ENCODE measurements around the gene BPI.
"Not testable (repeated sequence)": the region's sequence is repeated elsewhere in the genome, so short reads cannot be mapped to it uniquely, and the experiment has no call there.

Gene BPI

GRCh38 chr20:38373898-38374297 lies 69.9 kb downstream of the BPI start:
- Histone ChIP-seq H3K27ac (ENCODE audit: low read length) (no peak overlapping the region), H3K9me3 (ENCODE audit: insufficient read depth, low read length) (no peaks in the 10 kb centered on the region), H3K4me1 (ENCODE audit: low read length) (no peaks in the 10 kb centered on the region), H3K9ac (ENCODE audit: low read length) (no peak overlapping the region), H3K79me2 (ENCODE audit: low read length) (no peaks in the 10 kb centered on the region), H2AFZ (ENCODE audit: low read depth, low read length) (no peak overlapping the region), H3K36me3 (replicated peaks; ENCODE audit: low read depth, low read length) (no peaks in the 10 kb centered on the region), H3K4me3 (ENCODE audit: low read length) (no peak overlapping the region), H4K20me1 (ENCODE audit: insufficient read depth, low read length) (no peaks in the 10 kb centered on the region), H3K4me2 (ENCODE audit: low read length) (no peak overlapping the region), H3K27me3 (ENCODE audit: low read depth, low read length) (peaks cover 8% of the 10 kb centered on the region)
- TF ChIP-seq CTCF (IDR thresholded peaks at IDR 0.05; ENCODE audit: low read depth, low read length) (no peak), EZH2phosphoT487 (IDR thresholded peaks at IDR 0.05; ENCODE audit: low read depth) (no peak)

GRCh38 chr20:38377039-38377685 lies 73.2 kb downstream of the BPI start:
- Histone ChIP-seq H3K27me3 (ENCODE audit: low read depth, low read length) (peaks cover 14% of the 10 kb centered on the region), H3K4me1 (ENCODE audit: low read length) (no peaks in the 10 kb centered on the region), H3K27ac (ENCODE audit: low read length) (no peak overlapping the region), H3K4me2 (ENCODE audit: low read length) (no peak overlapping the region), H3K4me3 (ENCODE audit: low read length) (no peak overlapping the region), H2AFZ (ENCODE audit: low read depth, low read length) (no peak overlapping the region), H3K36me3 (replicated peaks; ENCODE audit: low read depth, low read length) (no peaks in the 10 kb centered on the region), H3K9me3 (ENCODE audit: insufficient read depth, low read length) (no peaks in the 10 kb centered on the region), H4K20me1 (ENCODE audit: insufficient read depth, low read length) (no peaks in the 10 kb centered on the region), H3K79me2 (ENCODE audit: low read length) (no peaks in the 10 kb centered on the region), H3K9ac (ENCODE audit: low read length) (no peak overlapping the region)
- TF ChIP-seq CTCF (IDR thresholded peaks at IDR 0.05; ENCODE audit: low read depth, low read length): no peak

- H3K79me2 ChIP-seq (ENCODE audit: low read length); H3K9me3 ChIP-seq (ENCODE audit: insufficient read depth, low read length); H3K4me3 ChIP-seq (ENCODE audit: low read length); H3K4me2 ChIP-seq (ENCODE audit: low read length); H3K36me3 ChIP-seq (replicated peaks; ENCODE audit: low read depth, low read length); H4K20me1 ChIP-seq (ENCODE audit: insufficient read depth, low read length); H3K9ac ChIP-seq (ENCODE audit: low read length); H2AFZ ChIP-seq (ENCODE audit: low read depth, low read length); H3K27ac ChIP-seq (ENCODE audit: low read length); H3K4me1 ChIP-seq (ENCODE audit: low read length): not testable (repeated sequence)
- H3K27me3 ChIP-seq (ENCODE audit: low read depth, low read length): peaks cover 13% of the 10 kb centered on the region
Measured at GRCh38 chr20:38377838-38378237, 73.9 kb downstream of the BPI start.

- TF ChIP-seq CTCF (IDR thresholded peaks at IDR 0.05; ENCODE audit: low read depth, low read length) (no peak), EZH2phosphoT487 (IDR thresholded peaks at IDR 0.05; ENCODE audit: low read depth) (no peak)
- Histone ChIP-seq H3K4me1 (ENCODE audit: low read length) (peaks cover 7% of the 10 kb centered on the region; the same call in 1 of the 2 replicates), H3K27ac (ENCODE audit: low read length) (no peak overlapping the region)
Measured at GRCh38 chr20:38383147-38383546, 79.2 kb downstream of the BPI start.

More at GRCh38 chr20:38383147-38383546, 79.2 kb downstream of the BPI start:
- H3K36me3 ChIP-seq (replicated peaks; ENCODE audit: low read depth, low read length): no peaks in the 10 kb centered on the region
- no peak overlapping the region for H3K4me3 ChIP-seq (ENCODE audit: low read length)
- 0 out of 2 replicates have a peak, but pooled peaks cover 5% of the 10 kb centered on the region for H3K27me3 ChIP-seq (ENCODE audit: low read depth, low read length)
- H4K20me1 ChIP-seq (ENCODE audit: insufficient read depth, low read length): no peaks in the 10 kb centered on the region
- no peak overlapping the region for H3K9ac ChIP-seq (ENCODE audit: low read length)
- no peak overlapping the region for H2AFZ ChIP-seq (ENCODE audit: low read depth, low read length)
- H3K79me2 ChIP-seq (ENCODE audit: low read length): no peaks in the 10 kb centered on the region
- no peak overlapping the region for H3K4me2 ChIP-seq (ENCODE audit: low read length)
- H3K9me3 ChIP-seq (ENCODE audit: insufficient read depth, low read length): no peaks in the 10 kb centered on the region
